ENCODE data around the gene KHDC4. TPM values are rescaled to one million over a fixed set of nuclear protein-coding genes. Genes with fewer than 3 reads are reported as not detected.

KHDC4 gene
- polyA plus RNA-seq, 1 donor from 2014 or later: 97.1 TPM

DNA sequence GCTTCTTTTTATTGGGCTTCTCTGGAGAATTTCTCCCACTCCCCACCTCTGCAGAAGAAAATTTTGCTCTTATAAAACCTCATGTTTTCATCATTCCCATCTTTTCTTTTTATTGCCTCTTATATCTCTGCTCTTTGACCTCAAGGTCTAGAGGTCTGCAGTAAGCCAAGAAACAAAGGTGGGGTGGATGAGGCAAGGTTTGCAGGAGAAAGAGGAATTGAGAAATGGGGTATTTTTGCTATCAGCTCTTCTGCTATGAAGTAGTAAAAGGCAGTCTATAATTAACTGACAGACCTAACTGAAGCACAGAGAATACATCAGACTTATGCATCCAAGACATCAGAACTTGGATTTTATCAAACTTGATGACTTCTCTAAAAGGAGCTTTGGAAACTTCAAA, 52.0 kb downstream of the KHDC4 start:
- H4K20me1 ChIP-seq (ENCODE audit: insufficient read depth): peaks cover 6% of the 10 kb centered on the region
- no peak overlapping the region for H2AFZ ChIP-seq (ENCODE audit: low read depth, low read length)
- H3K9me2 ChIP-seq (ENCODE audit: insufficient read depth, low read length): no peaks in the 10 kb centered on the region
- no peak for TF ChIP-seq EP300 (conservative IDR thresholded peaks at IDR 0.05; ENCODE audit: poor library complexity, severe bottlenecking)
- TF ChIP-seq MXI1 (conservative IDR thresholded peaks at IDR 0.05; ENCODE audit: poor library complexity, severe bottlenecking): no peak
- TF ChIP-seq CTCF (IDR thresholded peaks at IDR 0.05; ENCODE audit: poor library complexity, severe bottlenecking): no peak
- no peak for TF ChIP-seq POLR2AphosphoS5 (IDR thresholded peaks at IDR 0.05)
- TF ChIP-seq RAD21 (conservative IDR thresholded peaks at IDR 0.05): no peak
- no peak for TF ChIP-seq SMC3 (conservative IDR thresholded peaks at IDR 0.05; ENCODE audit: poor library complexity)
- TF ChIP-seq TAF1 (IDR thresholded peaks at IDR 0.05; ENCODE audit: low read depth): no peak
- TF ChIP-seq, protein P1, sequence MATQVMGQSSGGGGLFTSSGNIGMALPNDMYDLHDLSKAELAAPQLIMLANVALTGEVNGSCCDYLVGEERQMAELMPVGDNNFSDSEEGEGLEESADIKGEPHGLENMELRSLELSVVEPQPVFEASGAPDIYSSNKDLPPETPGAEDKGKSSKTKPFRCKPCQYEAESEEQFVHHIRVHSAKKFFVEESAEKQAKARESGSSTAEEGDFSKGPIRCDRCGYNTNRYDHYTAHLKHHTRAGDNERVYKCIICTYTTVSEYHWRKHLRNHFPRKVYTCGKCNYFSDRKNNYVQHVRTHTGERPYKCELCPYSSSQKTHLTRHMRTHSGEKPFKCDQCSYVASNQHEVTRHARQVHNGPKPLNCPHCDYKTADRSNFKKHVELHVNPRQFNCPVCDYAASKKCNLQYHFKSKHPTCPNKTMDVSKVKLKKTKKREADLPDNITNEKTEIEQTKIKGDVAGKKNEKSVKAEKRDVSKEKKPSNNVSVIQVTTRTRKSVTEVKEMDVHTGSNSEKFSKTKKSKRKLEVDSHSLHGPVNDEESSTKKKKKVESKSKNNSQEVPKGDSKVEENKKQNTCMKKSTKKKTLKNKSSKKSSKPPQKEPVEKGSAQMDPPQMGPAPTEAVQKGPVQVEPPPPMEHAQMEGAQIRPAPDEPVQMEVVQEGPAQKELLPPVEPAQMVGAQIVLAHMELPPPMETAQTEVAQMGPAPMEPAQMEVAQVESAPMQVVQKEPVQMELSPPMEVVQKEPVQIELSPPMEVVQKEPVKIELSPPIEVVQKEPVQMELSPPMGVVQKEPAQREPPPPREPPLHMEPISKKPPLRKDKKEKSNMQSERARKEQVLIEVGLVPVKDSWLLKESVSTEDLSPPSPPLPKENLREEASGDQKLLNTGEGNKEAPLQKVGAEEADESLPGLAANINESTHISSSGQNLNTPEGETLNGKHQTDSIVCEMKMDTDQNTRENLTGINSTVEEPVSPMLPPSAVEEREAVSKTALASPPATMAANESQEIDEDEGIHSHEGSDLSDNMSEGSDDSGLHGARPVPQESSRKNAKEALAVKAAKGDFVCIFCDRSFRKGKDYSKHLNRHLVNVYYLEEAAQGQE (IDR thresholded peaks at IDR 0.05; ENCODE audit: borderline replicate concordance): no peak
- no peak for TF ChIP-seq EZH2 (IDR thresholded peaks at IDR 0.05; ENCODE audit: borderline replicate concordance, insufficient read depth, low read length, poor library complexity, severe bottlenecking)
- H3K9ac ChIP-seq (ENCODE audit: low read length): no peak overlapping the region
- H3K9me3 ChIP-seq (ENCODE audit: low read length): no peaks in the 10 kb centered on the region
- no peak overlapping the region for H3K4me2 ChIP-seq (ENCODE audit: low read length)
- no peak overlapping the region for H3K27ac ChIP-seq (ENCODE audit: low read length)
- H3F3A ChIP-seq (ENCODE audit: insufficient read depth, low read length, poor library complexity, severe bottlenecking): no peaks in the 10 kb centered on the region
- H3K27me3 ChIP-seq (ENCODE audit: insufficient read depth, low read depth, low read length): no peaks in the 10 kb centered on the region
- H3K4me3 ChIP-seq (ENCODE audit: low read length): no peak overlapping the region
- H3K36me3 ChIP-seq (ENCODE audit: insufficient read depth, low read length): peaks cover 16% of the 10 kb centered on the region
- peaks cover 24% of the 10 kb centered on the region for H3K79me2 ChIP-seq (replicated peaks; ENCODE audit: insufficient read depth, low read length)

GRCh38 chr1:155880950-155881349, 53.3 kb downstream of the KHDC4 start:
- Histone ChIP-seq H3K27ac (ENCODE audit: low read length) (no peak overlapping the region), H3K27me3 (ENCODE audit: insufficient read depth, low read depth, low read length) (no peaks in the 10 kb centered on the region), H3F3A (ENCODE audit: insufficient read depth, low read length, poor library complexity, severe bottlenecking) (no peaks in the 10 kb centered on the region), H3K9ac (ENCODE audit: low read length) (no peak overlapping the region), H3K36me3 (ENCODE audit: insufficient read depth, low read length) (peaks cover 16% of the 10 kb centered on the region), H3K4me2 (ENCODE audit: low read length) (no peak overlapping the region), H2AFZ (ENCODE audit: low read depth, low read length) (no peak overlapping the region), H3K79me2 (replicated peaks; ENCODE audit: insufficient read depth, low read length) (peaks cover 30% of the 10 kb centered on the region), H3K9me3 (ENCODE audit: low read length) (no peaks in the 10 kb centered on the region), H4K20me1 (ENCODE audit: insufficient read depth) (peaks cover 10% of the 10 kb centered on the region), H3K4me3 (ENCODE audit: low read length) (no peak overlapping the region), H3K9me2 (ENCODE audit: insufficient read depth, low read length) (no peaks in the 10 kb centered on the region)
- TF ChIP-seq POLR2AphosphoS5 (IDR thresholded peaks at IDR 0.05) (no peak), EZH2 (IDR thresholded peaks at IDR 0.05; ENCODE audit: borderline replicate concordance, insufficient read depth, low read length, poor library complexity, severe bottlenecking) (no peak), TAF1 (IDR thresholded peaks at IDR 0.05; ENCODE audit: low read depth) (no peak), EP300 (conservative IDR thresholded peaks at IDR 0.05; ENCODE audit: poor library complexity, severe bottlenecking) (no peak), MXI1 (conservative IDR thresholded peaks at IDR 0.05; ENCODE audit: poor library complexity, severe bottlenecking) (no peak), SMC3 (conservative IDR thresholded peaks at IDR 0.05; ENCODE audit: poor library complexity) (no peak), CTCF (IDR thresholded peaks at IDR 0.05; ENCODE audit: poor library complexity, severe bottlenecking) (no peak), RAD21 (conservative IDR thresholded peaks at IDR 0.05) (no peak)
- TF ChIP-seq, protein P1 (IDR thresholded peaks at IDR 0.05; ENCODE audit: borderline replicate concordance): no peak

Data from neural cell (in vitro differentiated cells).